Measurements from ENCODE around the gene C3.

Gene C3

GRCh38 chr19:6714749-6715555, 5.5 kb downstream of the C3 start:
- H3K4me3 ChIP-seq (ENCODE audit: low read depth, low read length): no peak overlapping the region
- in situ Hi-C loops (cut with HindIII; ENCODE audit: low sequenced_read_pairs): no loop called here
- DNase-seq (ENCODE audit: low read depth): no peak
- TF ChIP-seq CTCF (IDR thresholded peaks at IDR 0.05; ENCODE audit: low read depth, low read length, missing control alignments): no peak

- no peak overlapping the region for H3K4me3 ChIP-seq (ENCODE audit: low read depth, low read length)
- in situ Hi-C loops (cut with HindIII; ENCODE audit: low sequenced_read_pairs): no loop called here
- no peak for TF ChIP-seq CTCF (IDR thresholded peaks at IDR 0.05; ENCODE audit: low read depth, low read length, missing control alignments)
- no peak for DNase-seq (ENCODE audit: low read depth)
Measured at GRCh38 chr19:6713773-6714692, 6.4 kb downstream of the C3 start.

GRCh38 chr19:6712692-6713670, 7.5 kb downstream of the C3 start:
- H3K4me3 ChIP-seq (ENCODE audit: low read depth, low read length): no peak overlapping the region
- DNase-seq (ENCODE audit: low read depth): no peak
- no peak for TF ChIP-seq CTCF (IDR thresholded peaks at IDR 0.05; ENCODE audit: low read depth, low read length, missing control alignments)
- in situ Hi-C loops (cut with HindIII; ENCODE audit: low sequenced_read_pairs): no loop called here

- in situ Hi-C loops (cut with HindIII; ENCODE audit: low sequenced_read_pairs): no loop called here
- TF ChIP-seq CTCF (IDR thresholded peaks at IDR 0.05; ENCODE audit: low read depth, low read length, missing control alignments): no peak
- no peak overlapping the region for H3K4me3 ChIP-seq (ENCODE audit: low read depth, low read length)
- no peak for DNase-seq (ENCODE audit: low read depth)
Measured at GRCh38 chr19:6712231-6712630, 8.2 kb downstream of the C3 start.

- no peak for TF ChIP-seq CTCF (IDR thresholded peaks at IDR 0.05; ENCODE audit: low read depth, low read length, missing control alignments)
- in situ Hi-C loops (cut with HindIII; ENCODE audit: low sequenced_read_pairs): no loop called here
- no peak for DNase-seq (ENCODE audit: low read depth)
- H3K4me3 ChIP-seq (ENCODE audit: low read depth, low read length): no peak overlapping the region
Measured at GRCh38 chr19:6711605-6712004, 8.8 kb downstream of the C3 start.

GRCh38 chr19:6711078-6711361, 9.4 kb downstream of the C3 start:
- in situ Hi-C loops (cut with HindIII; ENCODE audit: low sequenced_read_pairs): no loop called here
- DNase-seq (ENCODE audit: low read depth): no peak
- H3K4me3 ChIP-seq (ENCODE audit: low read depth, low read length): no peak overlapping the region
- TF ChIP-seq CTCF (IDR thresholded peaks at IDR 0.05; ENCODE audit: low read depth, low read length, missing control alignments): no peak

Measured in astrocyte of the cerebellum (primary cell).